ENCODE results near the gene TOR2A.

DNA sequence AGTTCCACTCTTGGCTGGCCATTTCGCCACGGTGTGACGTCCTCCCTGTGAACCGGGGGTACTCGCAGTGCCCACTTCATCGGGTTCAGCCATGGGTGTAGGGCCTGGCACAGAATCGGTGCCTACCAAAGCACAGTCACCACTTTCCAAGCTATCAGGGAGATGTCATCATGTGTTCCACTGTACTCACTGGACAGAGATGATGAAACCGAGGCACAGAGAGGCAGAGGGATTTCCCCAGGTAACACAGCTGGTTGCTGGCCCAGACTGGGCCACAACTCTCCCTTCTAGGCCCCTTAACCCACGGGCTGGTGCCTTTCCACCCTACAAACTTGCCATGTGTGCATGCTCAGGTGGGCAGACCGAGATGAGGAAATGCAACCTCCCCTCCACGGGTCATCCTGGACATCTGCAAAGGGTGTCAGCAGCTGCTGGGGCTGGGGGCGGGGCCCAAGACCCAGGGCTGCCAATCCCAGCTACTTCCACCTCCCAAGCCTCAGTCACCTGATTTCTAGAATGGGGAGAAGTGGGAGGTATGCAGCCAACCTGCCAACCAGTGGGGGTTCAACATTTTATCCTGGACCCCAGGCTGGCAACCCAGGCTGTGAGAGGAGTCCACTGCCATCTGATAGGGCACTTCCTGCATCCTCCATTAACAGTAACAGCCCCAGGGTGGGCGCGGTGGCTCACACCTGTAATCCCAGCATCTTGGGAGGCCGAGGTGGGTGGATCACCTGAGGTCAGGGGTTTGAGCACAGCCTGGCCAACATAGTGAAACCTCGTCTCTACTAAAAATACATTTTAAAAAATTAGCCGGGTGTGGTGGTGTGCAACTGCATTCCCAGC, 44.3 kb upstream of the TOR2A start:
- TF ChIP-seq CTCF (IDR thresholded peaks at IDR 0.05 in 2 of 3, conservative IDR thresholded peaks at IDR 0.05 in 1 of 3; ENCODE audit: insufficient read depth in 2 of 3, low read depth in 1 of 3, low read length in 3 of 3) (no peak), ZNF79 (CRISPR knock-in tag; IDR thresholded peaks at IDR 0.05; ENCODE audit: low read depth) (no peak), GTF2F1 (IDR thresholded peaks at IDR 0.05; ENCODE audit: low read depth, low read length) (no peak)
- TF ChIP-seq, protein P1, sequence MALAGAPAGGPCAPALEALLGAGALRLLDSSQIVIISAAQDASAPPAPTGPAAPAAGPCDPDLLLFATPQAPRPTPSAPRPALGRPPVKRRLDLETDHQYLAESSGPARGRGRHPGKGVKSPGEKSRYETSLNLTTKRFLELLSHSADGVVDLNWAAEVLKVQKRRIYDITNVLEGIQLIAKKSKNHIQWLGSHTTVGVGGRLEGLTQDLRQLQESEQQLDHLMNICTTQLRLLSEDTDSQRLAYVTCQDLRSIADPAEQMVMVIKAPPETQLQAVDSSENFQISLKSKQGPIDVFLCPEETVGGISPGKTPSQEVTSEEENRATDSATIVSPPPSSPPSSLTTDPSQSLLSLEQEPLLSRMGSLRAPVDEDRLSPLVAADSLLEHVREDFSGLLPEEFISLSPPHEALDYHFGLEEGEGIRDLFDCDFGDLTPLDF (CRISPR knock-in tag; IDR thresholded peaks at IDR 0.05) = no peak
